Measurements from ENCODE around the gene KRTAP5-1. TPM values are rescaled to one million over a fixed set of nuclear protein-coding genes. Genes with fewer than 3 reads are reported as not detected.
"Not testable (repeated sequence)": the region's sequence is repeated elsewhere in the genome, so short reads cannot be mapped to it uniquely, and the experiment has no call there.

Gene KRTAP5-1
- total RNA-seq, 1 donor from 2014 or later: not detected

DNA sequence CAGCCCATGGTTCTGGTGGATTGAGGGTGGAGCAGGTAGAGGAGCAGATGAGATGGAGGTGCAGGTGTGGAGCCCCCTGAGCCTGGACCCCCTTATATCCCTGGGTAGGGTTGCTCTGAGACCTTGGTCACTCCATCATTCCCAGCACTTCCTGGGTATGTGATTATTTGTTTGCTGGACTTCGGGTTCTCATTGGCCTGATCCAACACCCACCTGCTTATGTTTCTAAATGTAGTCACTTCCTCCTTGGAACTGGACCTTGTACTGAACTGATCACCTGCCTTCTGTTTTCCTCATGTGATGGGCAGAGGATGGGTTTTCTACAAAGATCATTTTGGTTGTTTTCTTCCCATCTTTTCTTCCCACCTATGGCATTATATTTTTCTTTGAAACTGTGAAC is 37.0 kb upstream of the KRTAP5-1 start, which contains the start of gene KRTAP5-4:
KRTAP5-4 (minus strand) TSS at position 53 of the 400 bp plus-strand sequence; CDS start at position 8, 45 bp downstream.
- TF ChIP-seq, protein P1, sequence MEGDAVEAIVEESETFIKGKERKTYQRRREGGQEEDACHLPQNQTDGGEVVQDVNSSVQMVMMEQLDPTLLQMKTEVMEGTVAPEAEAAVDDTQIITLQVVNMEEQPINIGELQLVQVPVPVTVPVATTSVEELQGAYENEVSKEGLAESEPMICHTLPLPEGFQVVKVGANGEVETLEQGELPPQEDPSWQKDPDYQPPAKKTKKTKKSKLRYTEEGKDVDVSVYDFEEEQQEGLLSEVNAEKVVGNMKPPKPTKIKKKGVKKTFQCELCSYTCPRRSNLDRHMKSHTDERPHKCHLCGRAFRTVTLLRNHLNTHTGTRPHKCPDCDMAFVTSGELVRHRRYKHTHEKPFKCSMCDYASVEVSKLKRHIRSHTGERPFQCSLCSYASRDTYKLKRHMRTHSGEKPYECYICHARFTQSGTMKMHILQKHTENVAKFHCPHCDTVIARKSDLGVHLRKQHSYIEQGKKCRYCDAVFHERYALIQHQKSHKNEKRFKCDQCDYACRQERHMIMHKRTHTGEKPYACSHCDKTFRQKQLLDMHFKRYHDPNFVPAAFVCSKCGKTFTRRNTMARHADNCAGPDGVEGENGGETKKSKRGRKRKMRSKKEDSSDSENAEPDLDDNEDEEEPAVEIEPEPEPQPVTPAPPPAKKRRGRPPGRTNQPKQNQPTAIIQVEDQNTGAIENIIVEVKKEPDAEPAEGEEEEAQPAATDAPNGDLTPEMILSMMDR (IDR thresholded peaks at IDR 0.05): no peak
- Histone ChIP-seq H3K4me3 (no peak within 1 kb of the TSS), H3K9me3 (no peaks in the 10 kb centered on the region), H3K27ac (no peak within 1 kb of the TSS), H3K36me3 (no peaks in the 10 kb centered on the region), H3K4me1 (no peaks in the 10 kb centered on the region), H3K27me3 (no peaks in the 10 kb centered on the region)
- intact Hi-C loops (cut with DNase I): no loop called here
- no peak for DNase-seq (ENCODE audit: low spot score in 2 of 2)

DNA sequence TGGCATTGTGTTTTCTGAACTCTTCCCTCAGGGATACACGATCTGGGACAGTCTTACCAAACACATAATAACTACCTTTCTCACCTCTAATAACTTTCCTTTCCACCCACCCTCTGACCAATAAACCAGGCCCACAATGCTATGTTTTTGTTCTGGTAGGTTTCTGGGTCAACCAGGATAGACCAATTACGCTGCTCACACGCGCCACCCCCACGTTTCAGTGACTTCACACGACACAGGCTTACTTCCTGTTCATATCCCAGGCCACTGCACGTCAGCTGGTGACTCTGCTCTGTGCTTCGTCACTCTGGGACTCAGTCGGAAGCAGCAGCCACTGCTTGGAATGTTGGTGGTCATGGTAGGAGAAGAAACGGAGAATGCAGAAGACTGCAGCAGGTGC is 34.4 kb upstream of the KRTAP5-1 start:
- Histone ChIP-seq H3K4me1 (no peaks in the 10 kb centered on the region), H3K4me3 (no peak overlapping the region), H3K36me3 (no peaks in the 10 kb centered on the region), H3K27me3 (no peaks in the 10 kb centered on the region), H3K9me3 (no peaks in the 10 kb centered on the region), H3K27ac (no peak overlapping the region)
- intact Hi-C loops (cut with DNase I): no loop called here
- TF ChIP-seq, protein P1 (IDR thresholded peaks at IDR 0.05): no peak
- no peak for DNase-seq (ENCODE audit: low spot score in 2 of 2)

DNA sequence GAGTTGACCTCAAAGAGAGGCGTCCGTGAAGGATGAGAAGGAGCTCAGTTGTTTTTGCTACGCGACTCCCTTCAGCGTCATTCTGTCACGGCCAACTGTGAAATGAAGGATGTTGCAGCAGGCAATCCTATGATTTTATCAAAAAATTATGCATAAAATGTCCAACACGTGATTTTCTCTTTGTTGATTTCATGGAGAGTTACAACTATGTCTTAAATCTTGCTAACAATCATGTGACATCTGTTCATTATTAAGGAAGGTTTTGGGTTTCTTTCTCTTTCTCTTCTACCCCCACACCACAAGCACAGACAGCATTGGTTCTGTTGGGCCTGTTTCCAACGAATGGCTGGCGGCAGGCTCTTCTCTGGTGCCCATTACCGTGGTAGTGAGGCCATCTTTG is 33.1 kb upstream of the KRTAP5-1 start:
- no peak overlapping the region for H3K27ac ChIP-seq
- no peaks in the 10 kb centered on the region for H3K4me1 ChIP-seq
- no peaks in the 10 kb centered on the region for H3K36me3 ChIP-seq
- no peak for DNase-seq (ENCODE audit: low spot score in 2 of 2)
- no peak overlapping the region for H3K4me3 ChIP-seq
- TF ChIP-seq, protein P1 (IDR thresholded peaks at IDR 0.05): no peak
- intact Hi-C loops (cut with DNase I): no loop called here
- no peaks in the 10 kb centered on the region for H3K27me3 ChIP-seq
- no peaks in the 10 kb centered on the region for H3K9me3 ChIP-seq

DNA sequence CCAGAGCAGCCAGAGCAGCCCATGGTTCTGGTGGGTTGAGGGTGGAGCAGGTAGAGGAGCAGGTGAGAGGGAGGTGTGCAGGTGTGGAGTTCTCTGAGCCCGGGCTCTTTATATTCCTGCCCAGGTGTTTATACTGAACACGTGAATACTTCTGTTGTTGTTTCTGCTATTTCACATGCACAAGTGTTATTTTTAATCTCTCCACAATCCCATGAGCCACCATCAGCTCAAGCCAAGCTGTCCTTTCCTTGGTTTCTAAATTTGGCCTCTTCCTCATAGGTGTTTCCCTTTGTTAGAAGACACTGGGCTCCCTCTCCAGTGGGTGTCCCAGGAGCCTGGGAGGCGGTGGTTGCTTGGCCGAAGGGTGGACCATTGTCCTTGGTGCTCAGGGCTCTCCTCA is 23.3 kb upstream of the KRTAP5-1 start, which contains the start of gene KRTAP5-3:
KRTAP5-3 (minus strand) TSS at position 101 of the 400 bp plus-strand sequence; CDS start at position 23, 78 bp downstream.
- TF ChIP-seq, protein P1 (IDR thresholded peaks at IDR 0.05): no peak
- Histone ChIP-seq H3K9me3 (no peaks in the 10 kb centered on the region), H3K36me3 (no peaks in the 10 kb centered on the region), H3K4me3 (no peak within 1 kb of the TSS), H3K27me3 (no peaks in the 10 kb centered on the region), H3K4me1 (no peaks in the 10 kb centered on the region), H3K27ac (no peak within 1 kb of the TSS)
- intact Hi-C loops (cut with DNase I): no loop called here
- DNase-seq (ENCODE audit: low spot score in 2 of 2): no peak

DNA sequence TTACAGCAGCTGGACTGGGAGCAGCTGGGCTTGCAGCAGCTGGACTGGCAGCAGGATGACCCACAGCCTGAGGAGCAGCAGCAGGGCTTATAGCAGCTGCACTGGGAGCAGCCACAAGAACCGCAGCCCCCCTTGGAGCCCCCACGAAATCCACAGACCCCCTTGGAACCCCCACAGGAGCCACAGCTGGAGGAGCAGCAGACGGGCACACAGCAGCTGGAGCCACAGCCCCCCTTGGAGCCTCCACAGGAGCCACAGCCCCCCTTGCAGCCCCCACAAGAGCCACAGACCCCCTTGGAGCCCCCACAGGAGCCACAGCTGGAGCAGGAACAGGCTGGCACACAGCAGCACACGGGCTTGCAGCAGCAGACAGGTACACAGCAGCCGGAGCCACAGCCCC is 22.8 kb upstream of the KRTAP5-1 start:
- intact Hi-C loops (cut with DNase I); H3K27me3 ChIP-seq; DNase-seq (ENCODE audit: low spot score in 2 of 2); H3K4me1 ChIP-seq; H3K27ac ChIP-seq; H3K4me3 ChIP-seq; H3K36me3 ChIP-seq; H3K9me3 ChIP-seq: not testable (repeated sequence)

DNA sequence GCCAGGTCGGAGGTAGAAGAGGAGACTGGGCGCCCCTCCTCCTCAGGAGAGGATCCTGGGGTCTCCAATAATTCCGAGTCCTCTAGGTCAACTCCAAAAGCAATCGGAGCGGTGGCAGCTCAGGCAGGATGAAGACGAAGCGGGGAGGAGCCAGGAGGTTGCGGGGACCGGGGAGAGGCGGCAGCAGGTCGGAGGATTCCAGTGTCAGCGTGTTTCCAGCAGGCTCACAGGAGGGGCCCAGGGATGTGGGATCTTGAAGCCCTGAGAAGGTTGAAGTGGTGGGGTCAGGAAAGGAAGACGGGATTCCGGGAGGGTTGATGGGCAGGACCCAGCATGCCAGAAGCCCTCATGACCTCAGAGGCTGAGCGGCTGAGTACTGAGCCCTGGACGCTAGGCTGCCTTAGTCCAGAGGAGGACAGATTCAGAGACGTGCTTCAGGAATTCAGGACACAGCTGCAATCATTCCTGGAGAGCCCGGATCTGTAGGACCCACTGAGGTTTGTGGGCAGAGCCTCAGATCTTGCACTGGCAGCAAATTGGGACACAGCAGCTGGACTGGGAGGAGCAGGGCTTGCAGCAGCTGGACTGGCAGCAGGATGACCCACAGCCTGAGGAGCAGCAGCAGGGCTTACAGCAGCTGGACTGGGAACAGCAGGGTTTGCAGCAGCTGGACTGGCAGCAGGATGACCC is 22.2 kb upstream of the KRTAP5-1 start:
- H3K27ac ChIP-seq; intact Hi-C loops (cut with DNase I); H3K9me3 ChIP-seq; H3K4me3 ChIP-seq; DNase-seq (ENCODE audit: low spot score in 2 of 2); H3K4me1 ChIP-seq; H3K27me3 ChIP-seq; H3K36me3 ChIP-seq: not testable (repeated sequence)

DNA sequence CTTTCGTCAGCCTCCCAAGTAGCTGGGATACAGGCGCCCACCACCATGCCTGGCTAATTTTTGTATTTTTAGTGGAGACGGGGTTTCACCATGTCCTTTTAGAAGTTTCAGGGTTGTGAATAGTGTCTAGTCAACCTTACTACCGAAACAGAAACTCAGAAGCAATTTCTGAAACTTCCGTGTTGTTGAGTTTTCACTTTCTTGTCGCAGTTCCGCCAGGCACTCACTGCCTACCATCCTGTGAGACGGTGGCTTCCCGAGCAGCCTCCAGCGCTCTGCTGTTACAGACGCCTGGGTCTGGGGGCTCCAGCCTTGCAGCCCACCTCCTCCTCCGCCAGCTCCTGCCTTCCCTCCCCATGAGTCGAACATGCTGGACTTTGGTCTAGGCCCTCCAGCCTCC is 20.8 kb upstream of the KRTAP5-1 start:
- H3K27me3 ChIP-seq; intact Hi-C loops (cut with DNase I); H3K9me3 ChIP-seq; DNase-seq (ENCODE audit: low spot score in 2 of 2); H3K27ac ChIP-seq; H3K4me1 ChIP-seq; H3K36me3 ChIP-seq; H3K4me3 ChIP-seq: not testable (repeated sequence)
